NCI-H146 treated with DMSO at 0.1 percent for 48 hours (cell line): Measurements from ENCODE around the gene JAG2.

Experiments used
- DNase-seq: peaks from one replicate; lab custom pipeline; 2025; ENCODE audit not compliant: unreplicated experiment; lab: John Stamatoyannopoulos, UW

JAG2 gene

GRCh38 chr14:105166571-105167302 lies 1.8 kb downstream of the JAG2 start:
- DNase-seq, result no peak

GRCh38 chr14:105165761-105166485 lies 2.7 kb downstream of the JAG2 start:
- DNase-seq, result no peak

- DNase-seq, result peak; percentile 95
These were observed 3.4 kb downstream of the JAG2 start for GRCh38 chr14:105165134-105165704.

GRCh38 chr14:105163040-105163742 lies 5.4 kb downstream of the JAG2 start:
- no peak for DNase-seq

- DNase-seq, result no peak
These were observed 6.0 kb downstream of the JAG2 start for GRCh38 chr14:105162669-105162979.

GRCh38 chr14:105161964-105162668 lies 6.5 kb downstream of the JAG2 start:
- DNase-seq, result no peak

- peak; percentile 91 for DNase-seq
These were observed 7.3 kb downstream of the JAG2 start for GRCh38 chr14:105161309-105161708.

- no peak for DNase-seq
These were observed 7.8 kb downstream of the JAG2 start for GRCh38 chr14:105160776-105161175.

- DNase-seq, result no peak
These were observed 9.2 kb downstream of the JAG2 start for GRCh38 chr14:105159344-105159743.

GRCh38 chr14:105158794-105159193 lies 9.8 kb downstream of the JAG2 start:
- no peak for DNase-seq

GRCh38 chr14:105157872-105158271 lies 10.7 kb downstream of the JAG2 start:
- DNase-seq, result no peak

- no peak for DNase-seq
These were observed 11.9 kb downstream of the JAG2 start for GRCh38 chr14:105156414-105157375.

- DNase-seq, result no peak
These were observed 12.7 kb downstream of the JAG2 start for GRCh38 chr14:105155681-105156413.

- peak; percentile 92 for DNase-seq
These were observed 13.4 kb downstream of the JAG2 start for GRCh38 chr14:105155071-105155651.

GRCh38 chr14:105154476-105154871 lies 14.1 kb downstream of the JAG2 start:
- DNase-seq, result no peak

- DNase-seq, result no peak
These were observed 14.7 kb downstream of the JAG2 start for GRCh38 chr14:105153739-105154475.

GRCh38 chr14:105153331-105153731 lies 15.2 kb downstream of the JAG2 start:
- DNase-seq, result no peak

GRCh38 chr14:105152794-105153241 lies 15.8 kb downstream of the JAG2 start:
- no peak for DNase-seq
